Measurements from ENCODE around the gene RILPL1.

The RILPL1 gene

GRCh38 chr12:123428591-123428990 is 104.9 kb downstream of the RILPL1 start:
- H3K4me1 ChIP-seq = no peaks in the 10 kb centered on the region
- H3K4me3 ChIP-seq (ENCODE audit: low read depth, low read length) = no peak overlapping the region
- no peak overlapping the region for H3K4me2 ChIP-seq (ENCODE audit: low read length)
- no peak for TF ChIP-seq CTCF (IDR thresholded peaks at IDR 0.05)
- no peak overlapping the region for H3K9ac ChIP-seq
- H3K27me3 ChIP-seq (ENCODE audit: control insufficient read depth, insufficient read depth, low read length) = no peaks in the 10 kb centered on the region
- H3K79me2 ChIP-seq = peaks cover 2% of the 10 kb centered on the region
- no peak overlapping the region for H2AFZ ChIP-seq
- H3K9me3 ChIP-seq (ENCODE audit: control insufficient read depth, low read length) = no peaks in the 10 kb centered on the region
- no peaks in the 10 kb centered on the region for H3K36me3 ChIP-seq (ENCODE audit: control insufficient read depth, insufficient read depth, low read length)
- H3K27ac ChIP-seq = no peak overlapping the region

- Histone ChIP-seq H2AFZ (no peak overlapping the region), H3K79me2 (no peaks in the 10 kb centered on the region), H3K9me3 (ENCODE audit: control insufficient read depth, low read length) (no peaks in the 10 kb centered on the region), H3K27ac (no peak overlapping the region), H3K4me2 (ENCODE audit: low read length) (no peak overlapping the region), H3K36me3 (ENCODE audit: control insufficient read depth, insufficient read depth, low read length) (no peaks in the 10 kb centered on the region), H3K4me3 (ENCODE audit: low read depth, low read length) (no peak overlapping the region), H3K9ac (no peak overlapping the region), H3K4me1 (no peaks in the 10 kb centered on the region), H3K27me3 (ENCODE audit: control insufficient read depth, insufficient read depth, low read length) (no peaks in the 10 kb centered on the region)
- no peak for TF ChIP-seq CTCF (IDR thresholded peaks at IDR 0.05)
Observed at GRCh38 chr12:123427036-123427769, 106.3 kb downstream of the RILPL1 start.

- Histone ChIP-seq H3K4me3 (ENCODE audit: low read depth, low read length) (no peak overlapping the region), H3K27me3 (ENCODE audit: control insufficient read depth, insufficient read depth, low read length) (no peaks in the 10 kb centered on the region), H3K9me3 (ENCODE audit: control insufficient read depth, low read length) (no peaks in the 10 kb centered on the region), H2AFZ (no peak overlapping the region), H3K9ac (no peak overlapping the region), H3K4me2 (ENCODE audit: low read length) (no peak overlapping the region), H3K4me1 (no peaks in the 10 kb centered on the region), H3K27ac (no peak overlapping the region), H3K79me2 (no peaks in the 10 kb centered on the region), H3K36me3 (ENCODE audit: control insufficient read depth, insufficient read depth, low read length) (no peaks in the 10 kb centered on the region)
- TF ChIP-seq CTCF (IDR thresholded peaks at IDR 0.05) = no peak
Observed at GRCh38 chr12:123421314-123421713, 112.2 kb downstream of the RILPL1 start.

Measured in parathyroid adenoma (tissue), 2 donors.